ENCODE measurements around the gene ISG20.

DNA sequence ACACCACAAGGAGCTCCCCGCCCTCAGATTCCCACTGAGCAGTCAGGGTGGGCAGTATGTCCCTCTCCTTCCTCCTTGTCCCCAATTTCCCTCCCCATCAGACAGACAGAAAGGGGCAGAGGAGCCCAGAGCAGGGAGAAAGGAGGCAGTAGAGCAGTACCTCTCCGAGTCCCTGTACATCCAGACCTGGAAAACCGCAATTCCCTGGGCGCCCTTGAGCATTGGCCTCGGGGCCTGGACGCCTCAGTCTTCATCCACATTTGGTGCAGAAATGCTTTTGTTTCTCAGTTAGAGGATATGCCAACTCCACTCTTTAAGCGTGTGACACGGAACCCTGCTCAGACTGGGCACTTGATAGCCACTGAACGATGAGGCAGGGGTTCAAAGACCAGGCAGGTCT lies 5.9 kb downstream of the ISG20 start:
- no peak for TF ChIP-seq POLR2A (IDR thresholded peaks at IDR 0.05)
- TF ChIP-seq, protein P1, sequence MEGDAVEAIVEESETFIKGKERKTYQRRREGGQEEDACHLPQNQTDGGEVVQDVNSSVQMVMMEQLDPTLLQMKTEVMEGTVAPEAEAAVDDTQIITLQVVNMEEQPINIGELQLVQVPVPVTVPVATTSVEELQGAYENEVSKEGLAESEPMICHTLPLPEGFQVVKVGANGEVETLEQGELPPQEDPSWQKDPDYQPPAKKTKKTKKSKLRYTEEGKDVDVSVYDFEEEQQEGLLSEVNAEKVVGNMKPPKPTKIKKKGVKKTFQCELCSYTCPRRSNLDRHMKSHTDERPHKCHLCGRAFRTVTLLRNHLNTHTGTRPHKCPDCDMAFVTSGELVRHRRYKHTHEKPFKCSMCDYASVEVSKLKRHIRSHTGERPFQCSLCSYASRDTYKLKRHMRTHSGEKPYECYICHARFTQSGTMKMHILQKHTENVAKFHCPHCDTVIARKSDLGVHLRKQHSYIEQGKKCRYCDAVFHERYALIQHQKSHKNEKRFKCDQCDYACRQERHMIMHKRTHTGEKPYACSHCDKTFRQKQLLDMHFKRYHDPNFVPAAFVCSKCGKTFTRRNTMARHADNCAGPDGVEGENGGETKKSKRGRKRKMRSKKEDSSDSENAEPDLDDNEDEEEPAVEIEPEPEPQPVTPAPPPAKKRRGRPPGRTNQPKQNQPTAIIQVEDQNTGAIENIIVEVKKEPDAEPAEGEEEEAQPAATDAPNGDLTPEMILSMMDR (IDR thresholded peaks at IDR 0.05): no peak

Data from uterus (tissue), 2 donors.